Right ventricle myocardium superior (tissue), 1 donor: ENCODE measurements around the gene BCAS1. TPM values are rescaled to one million over a fixed set of nuclear protein-coding genes. Genes with fewer than 3 reads are reported as not detected.
"Not testable (repeated sequence)": the region's sequence is repeated elsewhere in the genome, so short reads cannot be mapped to it uniquely, and the experiment has no call there.

Experiments used
- ATAC-seq: fragments of 200-7000 bp; cut with Tn5 transposase; one replicate; pipeline ENCODE4 v1.9.1; 2020; ENCODE audit warnings: mild to moderate bottlenecking; ENCODE audit not compliant: poor library complexity
- DNase-seq: peaks from one replicate; pipeline ENCODE4 v3.0.0-alpha.2; 2020
- intact Hi-C: fragments of 100-400 bp; cut with DNase I; formaldehyde crosslinking; loops from one replicate; pipeline ENCODE4 v1.11.2; 2022
- total RNA-seq: library from RNA; stranded (reverse); fragmentation: NEBNext Ultra II Directional; extraction: Animal tissue kit (Norgen Biotek cat#: 25700); gene quantifications from one replicate; pipeline ENCODE4 v1.2.1, GENCODE V29; 2021
- donor health status: DM: no; HTN: yes; CAD: no; lungs with severe emphysema.

The BCAS1 gene
- total RNA-seq, 1 donor from 2014 or later: not detected

DNA sequence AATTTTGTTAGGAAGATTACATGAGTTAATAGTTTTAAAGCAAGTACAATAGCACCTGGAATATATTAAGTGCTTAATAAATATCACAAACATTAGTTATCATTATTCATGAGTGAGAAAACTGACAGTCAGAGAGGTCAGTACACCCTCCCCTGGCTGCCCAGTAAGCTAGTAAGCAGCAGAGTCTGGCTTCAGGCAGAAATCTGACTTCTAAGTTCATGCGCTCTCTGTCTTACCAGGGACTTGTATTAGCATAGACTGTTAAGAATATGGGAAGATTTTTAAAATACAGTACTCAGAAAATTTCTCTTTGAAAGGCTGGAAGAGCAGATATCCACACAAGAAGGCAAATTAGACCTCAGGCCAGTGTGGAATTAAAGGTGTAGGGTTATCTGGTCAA lies 40.8 kb downstream of the BCAS1 start:
- ATAC-seq: no peak
- intact Hi-C loops: no loop called here
- no peak for DNase-seq

GRCh38 chr20:54029176-54029575 lies 41.2 kb downstream of the BCAS1 start:
- DNase-seq: no peak
- ATAC-seq: no peak
- intact Hi-C loops: no loop called here

- no peak for DNase-seq
- no peak for ATAC-seq
- intact Hi-C loops: no loop called here
These were observed 42.0 kb downstream of the BCAS1 start for GRCh38 chr20:54028276-54029011.

GRCh38 chr20:54027704-54028103 lies 42.7 kb downstream of the BCAS1 start:
- ATAC-seq (no peak), DNase-seq (no peak)
- intact Hi-C loops: no loop called here

DNA sequence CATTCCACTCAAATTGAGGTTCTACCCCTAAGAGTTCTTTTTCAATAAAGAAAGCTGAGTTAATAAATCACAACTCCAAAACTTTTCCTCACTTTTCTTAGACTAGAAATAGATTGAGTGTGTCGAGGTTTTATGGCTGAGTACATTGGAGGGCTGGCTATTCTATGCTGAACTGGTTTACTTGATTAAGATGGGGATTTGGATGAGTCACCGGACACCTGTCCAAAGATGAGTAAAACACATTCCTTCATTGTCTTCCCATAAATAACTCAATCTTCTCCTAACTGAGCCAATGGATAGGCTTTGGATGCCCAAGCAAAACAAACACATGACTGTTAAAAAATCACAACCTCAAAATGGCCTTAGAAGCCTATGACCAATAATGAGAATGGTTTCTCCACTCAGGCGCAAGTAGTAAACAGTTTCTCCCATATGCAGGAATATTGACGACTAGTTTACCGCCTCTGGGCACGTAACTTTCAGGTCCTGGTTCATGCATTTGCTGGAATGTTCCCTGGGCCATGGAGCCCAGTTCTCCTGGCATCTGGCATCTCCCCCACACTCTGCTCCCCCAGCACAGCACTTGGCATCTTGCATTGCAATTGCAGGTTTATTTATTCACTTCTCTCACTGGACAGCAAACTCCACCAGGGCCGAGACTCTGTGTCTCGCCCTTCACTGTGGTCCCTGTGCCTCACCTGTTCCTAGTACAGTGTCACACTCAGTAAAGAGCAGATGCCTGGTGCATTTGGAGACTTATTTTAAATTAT lies 43.9 kb downstream of the BCAS1 start:
- DNase-seq (no peak), ATAC-seq (no peak)

GRCh38 chr20:54025251-54025771 lies 45.1 kb downstream of the BCAS1 start:
- intact Hi-C loops: no loop called here
- DNase-seq (no peak), ATAC-seq (no peak)

More for the DNA sequence above, 43.9 kb downstream of the BCAS1 start:
- intact Hi-C loops: no loop called here

DNA sequence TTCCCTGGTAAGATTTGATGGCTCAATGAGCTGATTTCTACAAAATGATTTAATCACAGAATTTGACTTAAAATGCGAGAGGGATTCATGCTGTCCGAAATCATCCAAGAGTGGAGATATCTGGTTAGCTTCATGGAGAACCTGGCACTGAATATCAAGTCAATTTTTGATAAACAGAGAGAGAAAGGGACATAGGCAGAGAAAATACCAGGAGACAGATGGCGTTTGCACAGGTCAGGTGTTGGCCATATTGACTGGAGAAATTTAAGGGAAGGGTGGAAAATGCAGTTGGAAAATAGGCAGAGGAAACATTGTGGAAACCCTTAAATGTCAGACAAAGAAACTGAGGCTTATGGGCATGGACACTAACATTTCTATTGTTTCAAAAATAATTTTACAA lies 47.0 kb downstream of the BCAS1 start:
- ATAC-seq (no peak), DNase-seq (no peak)
- intact Hi-C loops: no loop called here

DNA sequence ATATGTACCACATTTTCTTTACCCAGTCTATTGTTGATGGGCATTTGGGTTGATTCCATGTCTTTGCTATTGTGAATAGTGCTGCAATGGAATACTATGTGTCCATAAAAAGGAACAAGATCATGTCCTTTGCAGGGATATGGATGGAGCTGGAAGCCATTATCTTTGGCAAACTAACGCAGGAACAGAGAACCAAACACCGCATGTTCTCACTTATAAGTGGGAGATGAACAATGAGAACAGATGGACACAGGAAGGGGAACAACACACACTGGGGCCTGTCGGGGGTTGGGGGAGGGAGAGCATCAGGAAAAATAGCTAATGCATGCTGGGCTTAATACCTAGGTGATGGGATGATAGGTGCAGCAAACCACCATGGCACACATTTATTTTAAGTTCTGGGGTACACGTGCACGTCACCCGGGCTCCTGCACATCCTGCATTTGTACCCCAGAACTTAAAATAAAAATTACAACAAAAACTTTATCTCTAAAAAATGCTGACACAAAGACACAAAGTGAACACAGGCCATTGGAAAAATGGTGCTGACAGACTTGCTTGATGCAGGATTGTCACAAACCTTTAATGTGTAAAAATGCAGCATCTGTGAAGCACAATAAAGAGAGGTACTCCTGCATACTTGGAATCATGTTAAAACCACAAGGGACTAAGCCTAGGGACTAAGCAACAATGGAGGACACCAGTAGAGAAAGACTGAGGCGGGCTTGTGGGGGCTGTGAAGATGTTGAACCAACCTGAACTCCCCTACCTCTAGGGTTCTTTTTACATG lies 48.8 kb downstream of the BCAS1 start:
- ATAC-seq (no peak), DNase-seq (no peak)
- intact Hi-C loops: no loop called here

- ATAC-seq: no peak
- no peak for DNase-seq
- intact Hi-C loops: no loop called here
These were observed 49.5 kb downstream of the BCAS1 start for GRCh38 chr20:54020868-54021267.

DNA sequence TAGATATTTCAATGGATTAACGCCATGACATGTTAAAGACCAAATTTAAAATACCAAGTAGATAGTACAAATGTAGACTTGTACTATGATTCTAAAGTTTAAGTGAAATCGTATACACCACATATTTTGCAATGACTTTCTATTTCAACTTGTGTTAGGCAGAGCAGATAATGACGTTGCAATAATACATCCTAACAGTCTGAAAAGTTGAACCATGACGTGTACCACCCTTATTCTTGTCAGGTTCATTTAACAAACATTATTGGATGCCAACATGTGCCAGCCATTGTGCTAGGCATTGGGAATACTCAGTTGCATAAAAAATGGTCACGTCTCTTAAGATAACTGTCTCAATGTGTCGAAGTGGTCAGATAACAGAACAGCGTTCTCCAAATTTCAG lies 50.0 kb downstream of the BCAS1 start:
- ATAC-seq: no peak
- DNase-seq: no peak

GRCh38 chr20:54019585-54019984 lies 50.8 kb downstream of the BCAS1 start:
- DNase-seq (no peak), ATAC-seq (no peak)
- intact Hi-C loops: no loop called here

More for the DNA sequence above, 50.0 kb downstream of the BCAS1 start:
- intact Hi-C loops: no loop called here

DNA sequence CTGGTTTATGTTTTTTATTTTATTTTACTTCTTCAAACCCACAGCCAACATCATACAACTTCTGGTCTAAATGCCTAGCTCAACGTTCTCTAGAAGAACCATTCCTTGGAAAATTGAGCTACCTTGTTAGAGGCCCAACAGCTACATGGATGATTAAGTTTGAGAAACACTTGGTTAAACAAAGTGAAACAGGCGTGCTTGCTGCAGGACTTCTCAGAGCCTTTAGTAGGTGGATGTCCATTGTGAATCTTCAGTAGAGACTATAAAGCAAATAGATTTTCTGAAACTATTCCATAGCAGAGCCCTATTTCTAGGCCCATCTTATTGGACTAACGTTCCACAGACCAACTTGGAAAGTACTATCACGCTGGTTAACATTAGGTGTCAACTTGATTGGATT lies 51.3 kb downstream of the BCAS1 start:
- intact Hi-C loops: no loop called here
- ATAC-seq: no peak
- DNase-seq: no peak

DNA sequence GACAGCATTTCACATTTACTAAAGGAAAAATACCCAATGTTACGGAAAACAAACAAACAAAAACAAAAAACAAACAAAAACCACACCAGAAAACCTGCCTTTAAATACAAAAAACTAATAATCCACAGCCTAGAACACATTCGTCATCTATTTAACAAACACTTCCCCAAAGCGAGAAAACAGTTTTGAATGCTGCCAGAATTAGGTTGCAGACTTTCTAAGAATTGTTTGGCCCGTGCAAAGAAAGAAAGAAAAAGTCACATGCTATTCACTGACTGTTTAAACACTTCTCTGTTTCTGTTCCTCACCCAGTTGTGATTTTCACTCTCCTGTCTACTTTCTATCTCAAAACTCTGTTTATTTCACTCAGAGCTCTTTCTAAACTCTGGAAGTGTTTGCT lies 52.5 kb downstream of the BCAS1 start:
- intact Hi-C loops: no loop called here
- peak; percentile 51 for ATAC-seq
- DNase-seq: no peak

GRCh38 chr20:54015496-54015895 lies 54.9 kb downstream of the BCAS1 start:
- DNase-seq: no peak
- intact Hi-C loops: no loop called here

DNA sequence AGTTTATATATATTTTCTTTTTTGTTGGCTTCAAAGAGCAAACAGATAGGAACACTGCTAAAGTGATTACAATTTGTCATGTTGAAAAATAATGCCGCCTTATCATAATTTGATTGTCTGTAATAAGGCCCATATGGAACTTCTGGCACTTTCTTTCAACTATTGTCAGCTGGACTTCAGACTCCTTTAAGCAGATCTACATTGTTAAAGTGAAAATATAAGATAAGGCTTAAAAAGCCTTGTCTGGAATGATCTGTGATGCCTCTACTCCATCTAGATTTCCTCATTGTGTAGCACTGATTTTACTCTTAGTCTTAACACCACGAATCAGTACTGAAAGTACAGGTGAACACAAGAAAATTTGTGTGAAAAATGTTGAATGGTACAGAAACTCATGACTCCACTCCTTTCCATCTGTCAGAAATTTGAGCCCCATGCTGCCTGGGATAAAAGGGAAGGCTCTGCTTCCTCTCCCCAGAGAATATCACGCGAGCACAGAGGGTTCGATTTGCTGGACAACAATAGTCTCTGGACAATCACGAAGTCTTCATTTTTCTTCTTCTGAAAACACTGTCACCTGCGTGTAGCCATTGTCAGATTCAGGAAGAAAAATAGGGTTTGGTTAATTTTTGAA lies 56.0 kb downstream of the BCAS1 start:
- intact Hi-C loops: no loop called here
- ATAC-seq (no peak), DNase-seq (no peak)

More at GRCh38 chr20:54015496-54015895, 54.9 kb downstream of the BCAS1 start:
- ATAC-seq: no peak

DNA sequence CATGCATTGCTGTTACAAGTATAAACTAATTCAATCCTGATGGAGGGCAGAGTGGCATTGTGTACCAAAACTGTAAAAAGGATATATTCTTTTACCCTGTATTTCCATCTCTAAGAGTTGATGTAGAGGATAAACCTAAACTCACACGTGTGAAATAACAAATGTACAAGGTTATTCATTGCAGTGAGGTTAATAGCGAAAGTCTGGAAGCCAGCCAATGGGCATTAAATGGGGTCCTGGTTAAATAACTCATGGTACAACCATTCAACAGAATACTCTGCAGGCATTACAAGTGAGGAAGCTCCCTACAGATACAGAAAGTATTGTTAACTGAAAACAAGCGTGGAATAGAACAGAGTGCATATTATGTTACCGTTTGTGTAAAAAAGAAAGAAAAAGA lies 56.9 kb downstream of the BCAS1 start:
- no peak for ATAC-seq
- intact Hi-C loops: no loop called here
- DNase-seq: no peak

- intact Hi-C loops: no loop called here
- ATAC-seq: no peak
These were observed 59.0 kb downstream of the BCAS1 start for GRCh38 chr20:54011346-54011745.

GRCh38 chr20:54006216-54006615 lies 64.2 kb downstream of the BCAS1 start:
- intact Hi-C loops, ATAC-seq, DNase-seq: not testable (repeated sequence)

More at GRCh38 chr20:54011346-54011745, 59.0 kb downstream of the BCAS1 start:
- DNase-seq: no peak

GRCh38 chr20:54005524-54005923 lies 64.9 kb downstream of the BCAS1 start:
- DNase-seq (no peak), ATAC-seq (no peak)
- intact Hi-C loops: no loop called here
